ENCODE measurements around the gene ATRN.

The ATRN gene

GRCh38 chr20:3692706-3693294 lies 222.0 kb downstream of the ATRN start:
- in situ Hi-C loops (cut with MboI; ENCODE audit: low pct_unique_long_range_greater_than_20kb, low sequenced_read_pairs, unreplicated experiment), result no loop called here
- DNase-seq (ENCODE audit: low spot score), result no peak
- TF ChIP-seq CTCF (IDR thresholded peaks at IDR 0.05; ENCODE audit: extremely low read depth, insufficient read depth, missing control alignments), result no peak

GRCh38 chr20:3693376-3693775 lies 222.6 kb downstream of the ATRN start:
- no peak for DNase-seq (ENCODE audit: low spot score)
- in situ Hi-C loops (cut with MboI; ENCODE audit: low pct_unique_long_range_greater_than_20kb, low sequenced_read_pairs, unreplicated experiment), result no loop called here
- TF ChIP-seq CTCF (IDR thresholded peaks at IDR 0.05; ENCODE audit: extremely low read depth, insufficient read depth, missing control alignments), result no peak

- in situ Hi-C loops (cut with MboI; ENCODE audit: low pct_unique_long_range_greater_than_20kb, low sequenced_read_pairs, unreplicated experiment), result no loop called here
- no peak for TF ChIP-seq CTCF (IDR thresholded peaks at IDR 0.05; ENCODE audit: extremely low read depth, insufficient read depth, missing control alignments)
- DNase-seq (ENCODE audit: low spot score), result no peak
Observed at GRCh38 chr20:3694864-3695263, 224.0 kb downstream of the ATRN start.

- DNase-seq (ENCODE audit: low spot score), result no peak
- TF ChIP-seq CTCF (IDR thresholded peaks at IDR 0.05; ENCODE audit: extremely low read depth, insufficient read depth, missing control alignments), result peak; percentile 34
- in situ Hi-C loops (cut with MboI; ENCODE audit: low pct_unique_long_range_greater_than_20kb, low sequenced_read_pairs, unreplicated experiment), result no loop called here
Observed at GRCh38 chr20:3696200-3696599, 225.4 kb downstream of the ATRN start.

GRCh38 chr20:3696745-3697587 lies 226.1 kb downstream of the ATRN start:
- in situ Hi-C loops (cut with MboI; ENCODE audit: low pct_unique_long_range_greater_than_20kb, low sequenced_read_pairs, unreplicated experiment), result no loop called here
- DNase-seq (ENCODE audit: low spot score), result no peak
- TF ChIP-seq CTCF (IDR thresholded peaks at IDR 0.05; ENCODE audit: extremely low read depth, insufficient read depth, missing control alignments), result no peak

- in situ Hi-C loops (cut with MboI; ENCODE audit: low pct_unique_long_range_greater_than_20kb, low sequenced_read_pairs, unreplicated experiment), result no loop called here
- no peak for DNase-seq (ENCODE audit: low spot score)
- no peak for TF ChIP-seq CTCF (IDR thresholded peaks at IDR 0.05; ENCODE audit: extremely low read depth, insufficient read depth, missing control alignments)
Observed at GRCh38 chr20:3697588-3698305, 226.9 kb downstream of the ATRN start.

Measured in GM13977 (cell line).